HL-60 (cell line): ENCODE results near the gene MSH2.

Source experiments
- GABPA ChIP-seq: IDR thresholded peaks from 2 replicates; pipeline ENCODE4 v1.6.1; 2012; ENCODE audit warnings: low read depth
- POLR2AphosphoS5 ChIP-seq: IDR thresholded peaks from 2 replicates; pipeline ENCODE4 v1.6.1; 2012; ENCODE audit warnings: low read depth
- SPI1 ChIP-seq: IDR thresholded peaks from 2 replicates; pipeline ENCODE4 v1.6.1; 2012; ENCODE audit warnings: low read depth, mild to moderate bottlenecking, borderline replicate concordance
- TF ChIP-seq, protein P1 (sequence below): IDR thresholded peaks from one replicate; pipeline ENCODE4 v1.5.1; 2011; ENCODE audit warnings: low read length, control low read depth, inconsistent platforms; ENCODE audit not compliant: insufficient read depth
- TF ChIP-seq, protein P2 (sequence below): IDR thresholded peaks from 2 replicates; pipeline ENCODE4 v1.6.1; 2012; ENCODE audit warnings: low read depth; ENCODE audit not compliant: insufficient replicate concordance

DNA sequence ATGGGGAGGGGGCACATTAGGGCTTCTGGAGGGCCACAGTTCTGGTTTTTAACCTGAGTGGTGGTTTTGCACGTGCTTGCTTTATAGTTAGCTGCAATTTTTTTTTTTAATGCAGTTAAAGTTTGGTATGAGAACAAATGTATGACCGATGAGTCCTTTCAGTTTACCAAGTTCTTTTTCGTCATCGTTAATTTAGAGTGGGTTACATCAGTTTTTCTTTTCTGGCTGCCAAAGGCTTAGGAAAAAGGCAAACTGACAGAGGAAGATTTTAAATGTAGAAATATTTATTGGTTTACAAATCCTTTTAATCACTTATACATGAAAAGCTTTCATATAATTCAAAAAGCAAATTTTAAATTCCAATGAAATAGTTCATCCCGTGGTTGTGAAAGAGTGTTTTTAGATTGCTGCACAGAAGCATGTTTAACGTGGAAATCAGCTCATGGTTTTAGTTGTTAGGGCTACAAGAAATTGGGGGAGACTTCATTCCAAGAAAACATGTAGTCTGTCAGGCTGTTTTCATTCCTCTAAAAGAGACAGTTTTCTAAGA is 82.9 kb downstream of the MSH2 start:
- TF ChIP-seq SPI1 (no peak), GABPA (no peak), POLR2AphosphoS5 (no peak)
- TF ChIP-seq, protein P1, sequence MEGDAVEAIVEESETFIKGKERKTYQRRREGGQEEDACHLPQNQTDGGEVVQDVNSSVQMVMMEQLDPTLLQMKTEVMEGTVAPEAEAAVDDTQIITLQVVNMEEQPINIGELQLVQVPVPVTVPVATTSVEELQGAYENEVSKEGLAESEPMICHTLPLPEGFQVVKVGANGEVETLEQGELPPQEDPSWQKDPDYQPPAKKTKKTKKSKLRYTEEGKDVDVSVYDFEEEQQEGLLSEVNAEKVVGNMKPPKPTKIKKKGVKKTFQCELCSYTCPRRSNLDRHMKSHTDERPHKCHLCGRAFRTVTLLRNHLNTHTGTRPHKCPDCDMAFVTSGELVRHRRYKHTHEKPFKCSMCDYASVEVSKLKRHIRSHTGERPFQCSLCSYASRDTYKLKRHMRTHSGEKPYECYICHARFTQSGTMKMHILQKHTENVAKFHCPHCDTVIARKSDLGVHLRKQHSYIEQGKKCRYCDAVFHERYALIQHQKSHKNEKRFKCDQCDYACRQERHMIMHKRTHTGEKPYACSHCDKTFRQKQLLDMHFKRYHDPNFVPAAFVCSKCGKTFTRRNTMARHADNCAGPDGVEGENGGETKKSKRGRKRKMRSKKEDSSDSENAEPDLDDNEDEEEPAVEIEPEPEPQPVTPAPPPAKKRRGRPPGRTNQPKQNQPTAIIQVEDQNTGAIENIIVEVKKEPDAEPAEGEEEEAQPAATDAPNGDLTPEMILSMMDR, result no peak
- TF ChIP-seq, protein P2, sequence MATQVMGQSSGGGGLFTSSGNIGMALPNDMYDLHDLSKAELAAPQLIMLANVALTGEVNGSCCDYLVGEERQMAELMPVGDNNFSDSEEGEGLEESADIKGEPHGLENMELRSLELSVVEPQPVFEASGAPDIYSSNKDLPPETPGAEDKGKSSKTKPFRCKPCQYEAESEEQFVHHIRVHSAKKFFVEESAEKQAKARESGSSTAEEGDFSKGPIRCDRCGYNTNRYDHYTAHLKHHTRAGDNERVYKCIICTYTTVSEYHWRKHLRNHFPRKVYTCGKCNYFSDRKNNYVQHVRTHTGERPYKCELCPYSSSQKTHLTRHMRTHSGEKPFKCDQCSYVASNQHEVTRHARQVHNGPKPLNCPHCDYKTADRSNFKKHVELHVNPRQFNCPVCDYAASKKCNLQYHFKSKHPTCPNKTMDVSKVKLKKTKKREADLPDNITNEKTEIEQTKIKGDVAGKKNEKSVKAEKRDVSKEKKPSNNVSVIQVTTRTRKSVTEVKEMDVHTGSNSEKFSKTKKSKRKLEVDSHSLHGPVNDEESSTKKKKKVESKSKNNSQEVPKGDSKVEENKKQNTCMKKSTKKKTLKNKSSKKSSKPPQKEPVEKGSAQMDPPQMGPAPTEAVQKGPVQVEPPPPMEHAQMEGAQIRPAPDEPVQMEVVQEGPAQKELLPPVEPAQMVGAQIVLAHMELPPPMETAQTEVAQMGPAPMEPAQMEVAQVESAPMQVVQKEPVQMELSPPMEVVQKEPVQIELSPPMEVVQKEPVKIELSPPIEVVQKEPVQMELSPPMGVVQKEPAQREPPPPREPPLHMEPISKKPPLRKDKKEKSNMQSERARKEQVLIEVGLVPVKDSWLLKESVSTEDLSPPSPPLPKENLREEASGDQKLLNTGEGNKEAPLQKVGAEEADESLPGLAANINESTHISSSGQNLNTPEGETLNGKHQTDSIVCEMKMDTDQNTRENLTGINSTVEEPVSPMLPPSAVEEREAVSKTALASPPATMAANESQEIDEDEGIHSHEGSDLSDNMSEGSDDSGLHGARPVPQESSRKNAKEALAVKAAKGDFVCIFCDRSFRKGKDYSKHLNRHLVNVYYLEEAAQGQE, result no peak
